ENCODE data around the gene RIMBP2. TPM values are rescaled to one million over a fixed set of nuclear protein-coding genes. Genes with fewer than 3 reads are reported as not detected.

Gene RIMBP2
- total RNA-seq, 1 donor from 2014 or later, result 0.27 TPM

GRCh38 chr12:130573235-130573634 lies 142.9 kb downstream of the RIMBP2 start:
- no peaks in the 10 kb centered on the region for H3K36me3 ChIP-seq
- H3K9me3 ChIP-seq, result no peaks in the 10 kb centered on the region
- DNase-seq (no peak), ATAC-seq (no peak)
- no peak overlapping the region for H3K27ac ChIP-seq
- intact Hi-C loops (cut with DNase I), result no loop called here
- TF ChIP-seq CTCF (IDR thresholded peaks at IDR 0.05), result no peak
- no peaks in the 10 kb centered on the region for H3K4me1 ChIP-seq
- no peak overlapping the region for H3K4me3 ChIP-seq
- no peaks in the 10 kb centered on the region for H3K27me3 ChIP-seq (ENCODE audit: low read depth)

- Histone ChIP-seq H3K4me1 (no peaks in the 10 kb centered on the region), H3K27ac (no peak overlapping the region), H3K27me3 (ENCODE audit: low read depth) (no peaks in the 10 kb centered on the region), H3K36me3 (no peaks in the 10 kb centered on the region), H3K9me3 (no peaks in the 10 kb centered on the region), H3K4me3 (no peak overlapping the region)
- TF ChIP-seq CTCF (IDR thresholded peaks at IDR 0.05), result no peak
- ATAC-seq (no peak), DNase-seq (no peak)
- intact Hi-C loops (cut with DNase I), result no loop called here
These were observed 143.5 kb downstream of the RIMBP2 start for GRCh38 chr12:130572553-130572952.

- Histone ChIP-seq H3K27me3 (ENCODE audit: low read depth) (no peaks in the 10 kb centered on the region), H3K9me3 (no peaks in the 10 kb centered on the region), H3K36me3 (no peaks in the 10 kb centered on the region), H3K4me3 (no peak overlapping the region), H3K27ac (no peak overlapping the region), H3K4me1 (no peaks in the 10 kb centered on the region)
- intact Hi-C loops (cut with DNase I), result no loop called here
- DNase-seq (no peak), ATAC-seq (no peak)
- TF ChIP-seq CTCF (IDR thresholded peaks at IDR 0.05), result no peak
These were observed 144.4 kb downstream of the RIMBP2 start for GRCh38 chr12:130571734-130572133.

GRCh38 chr12:130571089-130571488 lies 145.0 kb downstream of the RIMBP2 start:
- TF ChIP-seq CTCF (IDR thresholded peaks at IDR 0.05), result no peak
- Histone ChIP-seq H3K36me3 (no peaks in the 10 kb centered on the region), H3K9me3 (no peaks in the 10 kb centered on the region), H3K4me3 (no peak overlapping the region), H3K4me1 (no peaks in the 10 kb centered on the region), H3K27me3 (ENCODE audit: low read depth) (no peaks in the 10 kb centered on the region), H3K27ac (no peak overlapping the region)
- no peak for ATAC-seq
- DNase-seq, result no peak
- intact Hi-C loops (cut with DNase I), result no loop called here

GRCh38 chr12:130569521-130569920 lies 146.6 kb downstream of the RIMBP2 start:
- ATAC-seq, result no peak
- no peak for TF ChIP-seq CTCF (IDR thresholded peaks at IDR 0.05)
- intact Hi-C loops (cut with DNase I), result no loop called here
- Histone ChIP-seq H3K27ac (no peak overlapping the region), H3K27me3 (ENCODE audit: low read depth) (no peaks in the 10 kb centered on the region), H3K9me3 (no peaks in the 10 kb centered on the region), H3K4me1 (no peaks in the 10 kb centered on the region), H3K4me3 (no peak overlapping the region), H3K36me3 (no peaks in the 10 kb centered on the region)
- DNase-seq, result no peak

- H3K27ac ChIP-seq, result no peak overlapping the region
- TF ChIP-seq CTCF (IDR thresholded peaks at IDR 0.05), result no peak
- intact Hi-C loops (cut with DNase I), result no loop called here
- no peaks in the 10 kb centered on the region for H3K36me3 ChIP-seq
- no peak overlapping the region for H3K4me3 ChIP-seq
- no peak for ATAC-seq
- H3K27me3 ChIP-seq (ENCODE audit: low read depth), result no peaks in the 10 kb centered on the region
- H3K4me1 ChIP-seq, result no peaks in the 10 kb centered on the region
- no peak for DNase-seq
- no peaks in the 10 kb centered on the region for H3K9me3 ChIP-seq
These were observed 147.6 kb downstream of the RIMBP2 start for GRCh38 chr12:130568501-130568900.
